Kidney (tissue), 14 donors: ENCODE measurements around the gene ZNF91. TPM values are rescaled to one million over a fixed set of nuclear protein-coding genes. Genes with fewer than 3 reads are reported as not detected.
"Not testable (repeated sequence)": the region's sequence is repeated elsewhere in the genome, so short reads cannot be mapped to it uniquely, and the experiment has no call there.

Experiments used
- DNase-seq, 5 donors: peaks; one replicate each; pipeline ENCODE4 v3.0.0-alpha.2; 2013 to 2020
- FAIRE-seq: peaks from 2 replicates; lab custom pipeline; 2012; peaks lifted over from hg19 to GRCh38; lab: Jason Lieb, UNC
- H3K27ac ChIP-seq, 2 donors: one replicate each; pipeline ENCODE4 v1.7.0; 2013; ENCODE audit warnings: low read depth in 2 of 2, low read length in 2 of 2, inconsistent platforms in 1 of 2
- H3K27me3 ChIP-seq: one replicate; pipeline ENCODE4 v1.7.1; 2013; ENCODE audit warnings: low read length, inconsistent platforms; ENCODE audit not compliant: control insufficient read depth, insufficient read depth
- H3K36me3 ChIP-seq, 3 donors: one replicate each; pipeline versions ENCODE4 v1.7.0 to v1.7.1; 2013; ENCODE audit warnings: low read length in 3 of 3, control low read depth in 1 of 3, inconsistent platforms in 1 of 3; ENCODE audit not compliant: insufficient read depth in 3 of 3, control insufficient read depth in 2 of 3
- H3K4me1 ChIP-seq, 3 donors: one replicate each; pipeline versions ENCODE4 v1.7.0 to v1.7.1; 2013; ENCODE audit warnings: low read length in 3 of 3, inconsistent platforms in 1 of 3, low read depth in 1 of 3; ENCODE audit not compliant: control insufficient read depth in 2 of 3, insufficient read depth in 2 of 3
- H3K4me3 ChIP-seq, 3 donors: one replicate each; pipeline versions ENCODE4 v1.7.0 to v1.8.1; 2013; ENCODE audit warnings: low read length in 3 of 3, control low read depth in 1 of 3, inconsistent platforms in 1 of 3
- H3K9ac ChIP-seq, 3 donors: one replicate each; pipeline versions ENCODE4 v1.7.0 to v1.7.1; 2013; ENCODE audit warnings: low read length in 3 of 3, control low read depth in 1 of 3, inconsistent platforms in 1 of 3
- H3K9me3 ChIP-seq, 3 donors: one replicate each; pipeline versions ENCODE4 v1.7.0 to v1.7.1; 2013; ENCODE audit warnings: low read length in 3 of 3, control low read depth in 1 of 3, inconsistent platforms in 1 of 3; ENCODE audit not compliant: control insufficient read depth in 2 of 3, insufficient read depth in 1 of 3
- CTCF ChIP-seq: IDR thresholded peaks from 3 replicates; pipeline ENCODE4 v1.5.1; 2012; ENCODE audit warnings: mild to moderate bottlenecking, moderate library complexity, borderline replicate concordance; ENCODE audit not compliant: insufficient read depth; ENCODE audit errors: extremely low read depth
- intact Hi-C: fragments of 100-400 bp; cut with DNase I; formaldehyde crosslinking; loops from one replicate; pipeline ENCODE4 v1.11.1; 2022
- polyA plus RNA-seq: library from polyadenylated mRNA; stranded (reverse); fragments of 350-450 nt; fragmentation: Illumina TruSeq; extraction: RNeasy Lipid Tissue Mini Kit (QIAGEN cat#74804); gene quantifications from one replicate; pipeline ENCODE4 v1.2.3, GENCODE V29; 2014; ENCODE audit warnings: low read depth, low replicate concordance; ENCODE audit not compliant: insufficient read depth
- total RNA-seq: library from RNA; stranded (reverse); fragmentation: NEBNext Ultra II Directional; extraction: Animal tissue kit (Norgen Biotek cat#: 25700); gene quantifications from one replicate; pipeline ENCODE4 v1.2.1, GENCODE V29; 2021
- donor health status: control.
- donor health status: control.
- donor health status: control.
- donor health status: control.
- donor health status: control.
- donor health status: DM: yes; HTN: yes; CAD: no.
- donor health status: Normal renal cell carcinoma (clear cell type).

ZNF91 gene
- total and polyA plus RNA-seq, 2 donors from 2014 or later = 16.3 to 68.5 TPM

- H3K27ac ChIP-seq = no peak overlapping the region
- no peak overlapping the region for H3K9ac ChIP-seq
- peaks cover 12 to 34% (median 12%) of the 10 kb centered on the region in 3 donors for H3K36me3 ChIP-seq
- FAIRE-seq (no peak), DNase-seq (no peak)
- intact Hi-C loops = no loop called here
- H3K9me3 ChIP-seq = peaks cover 13 to 49% (median 23%) of the 10 kb centered on the region in 3 donors
- no peaks in the 10 kb centered on the region for H3K27me3 ChIP-seq
- no peak overlapping the region for H3K4me3 ChIP-seq
- no peak for TF ChIP-seq CTCF
- no peaks in the 10 kb centered on the region for H3K4me1 ChIP-seq
These were observed 30.0 kb downstream of the ZNF91 start for GRCh38 chr19:23365222-23365621.

- H3K27ac ChIP-seq, DNase-seq, H3K4me3 ChIP-seq, H3K27me3 ChIP-seq, FAIRE-seq, intact Hi-C loops, H3K9ac ChIP-seq, H3K4me1 ChIP-seq: not testable (repeated sequence)
- Histone ChIP-seq H3K36me3 (peaks cover 7 to 31% (median 10%) of the 10 kb centered on the region in 3 donors), H3K9me3 (peaks cover 19 to 71% (median 34%) of the 10 kb centered on the region in 3 donors)
These were observed 33.4 kb downstream of the ZNF91 start for GRCh38 chr19:23361843-23362242.

GRCh38 chr19:23351806-23352205 is 43.5 kb downstream of the ZNF91 start:
- Histone ChIP-seq H3K4me1 (no peaks in the 10 kb centered on the region), H3K27me3 (no peaks in the 10 kb centered on the region), H3K36me3 (peaks cover 4 to 9% (median 5%) of the 10 kb centered on the region in 3 donors), H3K4me3 (no peak overlapping the region), H3K27ac (no peak overlapping the region), H3K9me3 (peaks cover 15 to 92% (median 25%) of the 10 kb centered on the region in 3 donors), H3K9ac (no peak overlapping the region)
- no peak for FAIRE-seq
- TF ChIP-seq CTCF = no peak
- intact Hi-C loops = no loop called here
- no peak for DNase-seq

DNA sequence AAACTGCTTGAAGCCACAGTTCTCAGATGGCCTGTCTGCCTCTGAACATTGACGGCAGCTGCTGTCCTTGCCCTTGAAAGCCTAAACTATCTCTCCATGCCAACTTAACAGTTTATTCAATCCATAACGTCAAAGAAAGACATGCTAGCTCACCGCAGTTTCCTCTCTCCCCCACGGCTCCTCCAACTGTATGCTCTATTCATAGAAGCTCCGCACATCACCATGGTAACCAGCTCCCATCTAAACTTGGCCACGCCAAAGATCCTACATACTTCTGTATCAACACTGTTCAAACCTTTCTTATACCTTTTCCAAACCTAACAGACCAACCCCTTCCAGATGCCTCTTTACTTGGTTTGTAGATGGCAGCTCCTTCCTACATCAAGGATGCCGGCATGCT is 48.6 kb downstream of the ZNF91 start:
- no peak overlapping the region for H3K4me3 ChIP-seq
- no peak overlapping the region for H3K9ac ChIP-seq
- DNase-seq = no peak
- H3K36me3 ChIP-seq = peaks cover 4 to 17% (median 7%) of the 10 kb centered on the region in 3 donors
- H3K4me1 ChIP-seq = no peaks in the 10 kb centered on the region
- intact Hi-C loops = no loop called here
- no peaks in the 10 kb centered on the region for H3K27me3 ChIP-seq
- no peak overlapping the region for H3K27ac ChIP-seq
- no peak for FAIRE-seq
- TF ChIP-seq CTCF = no peak
- H3K9me3 ChIP-seq = peaks cover 13 to 55% (median 15%) of the 10 kb centered on the region in 3 donors
